HAP-1 (cell line): ENCODE results near the gene FLRT3.

ENCODE experiments used
- DNase-seq, 2 experiments: peaks; one replicate each; pipeline ENCODE4 v3.0.0-alpha.2; 2016 to 2020; ENCODE audit warnings: low spot score in 2 of 2
- H3K27me3 ChIP-seq: fragments of 250-450 bp; sonication (Bioruptor Pico); 2 replicates; pipeline ENCODE4 v1.5.1; 2020; ENCODE audit warnings: low read depth, mild to moderate bottlenecking, moderate library complexity
- H3K36me3 ChIP-seq: fragments of 250-450 bp; sonication (Bioruptor Pico); replicated peaks from 2 replicates; pipeline ENCODE4 v1.5.1; 2020; ENCODE audit warnings: mild to moderate bottlenecking
- H3K4me1 ChIP-seq: fragments of 250-450 bp; sonication (Bioruptor Pico); 2 replicates; pipeline ENCODE4 v1.5.1; 2020; ENCODE audit warnings: mild to moderate bottlenecking
- H3K4me3 ChIP-seq: fragments of 250-450 bp; sonication (Bioruptor Pico); 2 replicates; pipeline ENCODE4 v1.5.1; 2020; ENCODE audit warnings: mild to moderate bottlenecking, moderate library complexity
- H3K9me3 ChIP-seq: fragments of 250-450 bp; sonication (Bioruptor Pico); 2 replicates; pipeline ENCODE4 v1.5.1; 2020; ENCODE audit warnings: mild to moderate bottlenecking, moderate library complexity
- in situ Hi-C: fragments of 300-500 bp; cut with MboI; formaldehyde crosslinking; loops from 3 replicates; pipeline ENCODE4 v1.14.3; 2020; ENCODE audit warnings: low sequenced_read_pairs, inconsistent platforms, mixed read lengths

The FLRT3 gene

GRCh38 chr20:14303651-14304050 lies 33.8 kb downstream of the FLRT3 start:
- no peaks in the 10 kb centered on the region for H3K36me3 ChIP-seq
- H3K4me3 ChIP-seq = no peak overlapping the region
- H3K4me1 ChIP-seq = no peaks in the 10 kb centered on the region
- H3K27me3 ChIP-seq = 0 out of 2 replicates have a peak, but pooled peaks cover 4% of the 10 kb centered on the region
- no peaks in the 10 kb centered on the region for H3K9me3 ChIP-seq
- in situ Hi-C loops = no loop called here
- DNase-seq = no peak

- in situ Hi-C loops = no loop called here
- H3K27me3 ChIP-seq = 0 out of 2 replicates have a peak, but pooled peaks cover 4% of the 10 kb centered on the region
These were observed 34.3 kb downstream of the FLRT3 start for GRCh38 chr20:14303106-14303505.

GRCh38 chr20:14299831-14300230 lies 37.6 kb downstream of the FLRT3 start:
- Histone ChIP-seq H3K4me1 (no peaks in the 10 kb centered on the region), H3K9me3 (no peaks in the 10 kb centered on the region), H3K27me3 (0 out of 2 replicates have a peak, but pooled peaks cover 4% of the 10 kb centered on the region), H3K36me3 (no peaks in the 10 kb centered on the region), H3K4me3 (no peak overlapping the region)
- in situ Hi-C loops = no loop called here
- DNase-seq = no peak

More at GRCh38 chr20:14303106-14303505, 34.3 kb downstream of the FLRT3 start:
- DNase-seq = no peak
- Histone ChIP-seq H3K4me3 (no peak overlapping the region), H3K4me1 (no peaks in the 10 kb centered on the region), H3K36me3 (no peaks in the 10 kb centered on the region), H3K9me3 (no peaks in the 10 kb centered on the region)

GRCh38 chr20:14295770-14296309 lies 41.6 kb downstream of the FLRT3 start:
- Histone ChIP-seq H3K4me1 (no peaks in the 10 kb centered on the region), H3K4me3 (no peak overlapping the region), H3K27me3 (no peaks in the 10 kb centered on the region), H3K36me3 (no peaks in the 10 kb centered on the region), H3K9me3 (no peaks in the 10 kb centered on the region)
- DNase-seq = no peak
- in situ Hi-C loops = no loop called here

- Histone ChIP-seq H3K27me3 (no peaks in the 10 kb centered on the region), H3K4me1 (no peaks in the 10 kb centered on the region), H3K36me3 (no peaks in the 10 kb centered on the region), H3K4me3 (no peak overlapping the region), H3K9me3 (no peaks in the 10 kb centered on the region)
- in situ Hi-C loops = no loop called here
- DNase-seq = no peak
These were observed 42.2 kb downstream of the FLRT3 start for GRCh38 chr20:14295238-14295637.

- no peaks in the 10 kb centered on the region for H3K36me3 ChIP-seq
- no peak overlapping the region for H3K4me3 ChIP-seq
- no peaks in the 10 kb centered on the region for H3K9me3 ChIP-seq
- no peak for DNase-seq
- H3K27me3 ChIP-seq = no peaks in the 10 kb centered on the region
- H3K4me1 ChIP-seq = no peaks in the 10 kb centered on the region
- in situ Hi-C loops = no loop called here
These were observed 45.9 kb downstream of the FLRT3 start for GRCh38 chr20:14291502-14291901.

- Histone ChIP-seq H3K9me3 (no peaks in the 10 kb centered on the region), H3K4me1 (no peaks in the 10 kb centered on the region), H3K27me3 (no peaks in the 10 kb centered on the region), H3K4me3 (no peak overlapping the region), H3K36me3 (no peaks in the 10 kb centered on the region)
- DNase-seq = no peak
- in situ Hi-C loops = no loop called here
These were observed 48.8 kb downstream of the FLRT3 start for GRCh38 chr20:14288341-14289330.

GRCh38 chr20:14284443-14284842 lies 53.0 kb downstream of the FLRT3 start:
- H3K4me3 ChIP-seq = no peak overlapping the region
- no peaks in the 10 kb centered on the region for H3K4me1 ChIP-seq
- in situ Hi-C loops = no loop called here

GRCh38 chr20:14282140-14282539 lies 55.3 kb downstream of the FLRT3 start:
- no peaks in the 10 kb centered on the region for H3K36me3 ChIP-seq
- no peaks in the 10 kb centered on the region for H3K4me1 ChIP-seq
- in situ Hi-C loops = no loop called here
- no peaks in the 10 kb centered on the region for H3K9me3 ChIP-seq
- H3K4me3 ChIP-seq = no peak overlapping the region
- no peak for DNase-seq
- no peaks in the 10 kb centered on the region for H3K27me3 ChIP-seq

More at GRCh38 chr20:14284443-14284842, 53.0 kb downstream of the FLRT3 start:
- Histone ChIP-seq H3K36me3 (no peaks in the 10 kb centered on the region), H3K27me3 (no peaks in the 10 kb centered on the region), H3K9me3 (no peaks in the 10 kb centered on the region)
- no peak for DNase-seq
